GM19468 (cell line): ENCODE measurements around the gene CLMN.

Source experiments
- ATAC-seq: cut with Tn5 transposase; IDR thresholded peaks from one replicate; pipeline ENCODE4 v1.9.1; 2021; ENCODE audit warnings: mild to moderate bottlenecking, moderate library complexity, moderate number of reproducible peaks; ENCODE audit not compliant: unreplicated experiment; ENCODE audit errors: extremely low read depth

Gene CLMN

DNA sequence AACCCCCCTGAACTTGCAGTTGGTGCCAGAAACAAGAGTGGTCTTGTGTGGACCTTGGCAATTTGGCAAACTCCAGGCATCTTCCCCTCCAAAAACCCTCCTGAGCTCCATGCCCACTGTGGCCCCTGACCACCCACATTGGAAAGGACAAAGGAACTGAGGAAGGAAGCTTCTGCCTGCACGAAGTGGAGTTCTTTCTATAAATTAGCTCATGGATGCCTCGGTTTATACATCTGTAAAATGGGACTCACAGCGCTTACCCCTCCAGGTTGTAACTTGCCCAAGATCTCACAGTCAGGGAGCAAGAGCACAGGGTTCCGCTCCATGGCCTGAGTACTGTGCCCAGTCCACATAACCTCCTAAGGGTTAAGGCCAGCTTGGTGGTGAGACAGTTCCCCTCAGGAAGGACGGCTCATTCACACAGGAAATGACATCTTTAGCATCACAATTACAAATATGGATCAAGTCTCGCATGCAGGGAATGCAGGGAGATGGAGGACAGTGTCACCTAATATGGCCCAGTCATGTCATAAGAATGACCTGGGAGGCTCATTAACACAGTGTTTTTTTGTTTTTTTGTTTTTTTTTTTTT lies 66.6 kb downstream of the CLMN start:
- no peak for ATAC-seq

- no peak for ATAC-seq
These were observed 67.5 kb downstream of the CLMN start for GRCh38 chr14:95252219-95252618.

- ATAC-seq: no peak
These were observed 68.8 kb downstream of the CLMN start for GRCh38 chr14:95250936-95251335.

DNA sequence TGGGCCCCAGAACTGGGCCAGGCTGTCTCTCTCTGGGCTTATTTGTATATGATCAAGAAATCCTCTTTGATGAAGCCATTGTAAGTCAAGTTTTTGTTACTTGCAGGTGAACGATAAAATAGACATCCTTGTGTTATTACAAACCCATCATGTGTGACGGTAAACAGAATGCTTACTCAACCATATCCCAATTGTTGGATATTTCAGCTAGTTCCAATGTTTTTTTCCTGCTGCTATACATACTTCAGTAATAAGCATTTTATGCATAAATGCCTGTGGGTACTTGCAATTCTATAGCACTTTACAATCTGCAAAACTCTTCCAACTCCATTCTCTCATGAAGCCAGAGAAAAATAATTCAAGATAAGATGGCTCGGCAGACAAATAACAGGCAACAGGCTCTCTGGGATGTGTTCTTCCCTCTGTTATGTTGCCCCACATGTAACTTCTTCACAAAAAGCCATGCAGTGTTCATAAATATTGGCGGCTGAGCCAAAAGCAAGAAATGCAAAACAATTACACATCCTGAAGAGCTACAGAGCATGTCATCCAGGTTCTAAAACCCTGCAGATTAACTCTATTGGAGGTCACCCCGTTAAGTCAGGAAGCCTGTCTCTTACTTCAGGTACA lies 69.5 kb downstream of the CLMN start:
- no peak for ATAC-seq

DNA sequence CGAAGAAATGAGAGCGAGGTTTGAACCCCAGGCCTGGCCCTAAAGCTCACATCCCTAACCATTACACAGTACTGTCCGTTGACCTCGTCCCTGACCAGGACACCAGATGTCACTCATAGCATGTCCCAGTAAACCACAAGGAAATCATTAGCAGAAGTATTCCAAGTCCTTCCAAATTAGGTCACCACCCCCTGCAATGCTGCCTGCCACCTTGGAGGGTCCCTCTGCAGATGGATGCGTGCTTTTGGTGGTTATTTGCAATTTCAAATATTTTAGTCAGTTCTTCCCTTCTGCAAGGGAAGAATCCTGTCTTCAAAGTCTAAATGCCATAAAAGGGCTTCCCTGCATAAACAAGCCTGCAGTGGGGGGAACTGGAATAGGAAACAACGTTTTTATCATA lies 71.3 kb downstream of the CLMN start:
- no peak for ATAC-seq

DNA sequence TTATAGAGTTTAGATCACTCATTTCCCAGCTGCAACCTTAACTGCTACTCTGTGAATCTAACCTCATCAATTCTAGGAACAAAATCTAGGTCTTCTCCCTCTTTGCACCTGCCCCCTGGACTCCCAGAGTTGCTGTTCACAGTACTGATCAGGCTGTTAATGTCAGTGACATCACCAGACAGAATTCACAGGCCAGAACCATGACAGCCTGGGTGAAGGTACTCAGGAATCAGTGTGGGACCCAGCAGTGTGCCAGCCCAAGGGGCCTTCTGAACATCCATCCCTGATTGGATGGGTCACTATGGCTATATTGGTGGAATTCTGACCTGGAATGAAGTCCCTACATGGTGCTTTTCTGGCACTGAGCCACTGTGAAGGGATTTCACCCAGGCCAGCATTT lies 72.8 kb downstream of the CLMN start:
- no peak for ATAC-seq

GRCh38 chr14:95245334-95245733 lies 74.4 kb downstream of the CLMN start:
- no peak for ATAC-seq

DNA sequence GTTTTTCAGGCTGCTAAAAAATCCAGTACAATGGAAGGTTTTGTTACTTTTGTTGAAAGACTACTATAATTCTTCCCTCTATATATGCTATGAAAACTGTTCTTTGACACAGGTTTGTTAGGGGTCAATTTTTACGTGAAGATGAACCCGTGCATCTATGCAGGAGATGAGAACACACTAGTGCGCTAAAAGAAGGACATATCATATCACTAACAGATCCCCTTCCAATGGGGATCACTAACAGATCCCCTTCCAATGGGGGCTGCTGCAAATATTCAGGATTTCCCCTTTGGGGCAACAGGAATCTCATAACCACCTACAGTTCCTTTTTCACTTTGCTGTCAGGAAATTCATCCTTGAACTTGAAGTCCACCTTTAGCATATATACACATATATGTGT lies 75.1 kb downstream of the CLMN start:
- ATAC-seq: no peak

GRCh38 chr14:95242870-95243269 lies 76.8 kb downstream of the CLMN start:
- ATAC-seq: no peak

DNA sequence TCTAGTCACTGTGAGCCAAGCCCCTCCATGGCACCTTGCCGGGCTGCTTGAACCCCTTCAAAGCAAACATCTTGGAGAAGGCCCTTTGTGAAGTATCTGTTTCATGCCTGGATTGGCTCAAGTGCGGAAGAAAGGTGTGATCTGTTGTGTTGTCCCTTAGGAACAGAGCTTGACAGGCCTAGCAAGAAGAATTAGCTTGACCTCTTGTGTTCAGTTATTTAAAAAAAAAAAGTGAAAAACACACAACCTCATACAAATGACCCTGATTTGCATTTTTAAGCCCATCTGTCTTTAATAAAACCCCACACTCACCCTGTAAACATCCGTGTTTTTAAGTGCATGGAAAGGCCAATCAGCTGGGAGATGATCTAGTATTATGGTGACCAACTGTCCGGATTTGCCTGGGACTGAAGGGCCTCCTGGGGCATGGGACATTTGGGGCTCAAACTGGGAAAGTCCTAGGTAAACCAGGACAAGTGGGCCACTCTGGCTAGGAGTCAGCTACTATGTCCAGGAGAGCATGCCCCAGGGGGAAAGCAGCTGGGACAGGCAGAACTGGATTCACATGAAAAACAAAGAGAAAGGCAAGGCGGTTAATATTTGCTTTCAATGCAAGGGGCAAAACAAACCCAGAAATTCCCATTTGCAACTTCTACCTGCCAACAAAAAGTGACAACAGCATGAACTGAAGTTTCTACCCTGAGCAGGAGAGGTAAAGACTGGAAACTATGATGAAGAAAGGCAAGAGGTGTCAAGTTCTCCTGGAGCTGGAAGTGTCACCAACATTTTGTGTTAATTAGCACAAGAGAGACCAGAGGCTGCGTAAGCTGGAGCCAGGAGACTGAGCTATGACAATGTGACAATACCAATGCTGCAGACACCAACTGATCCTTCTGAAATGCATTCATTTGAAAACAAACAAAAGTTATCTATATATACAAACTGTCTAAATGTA lies 78.6 kb downstream of the CLMN start:
- no peak for ATAC-seq

DNA sequence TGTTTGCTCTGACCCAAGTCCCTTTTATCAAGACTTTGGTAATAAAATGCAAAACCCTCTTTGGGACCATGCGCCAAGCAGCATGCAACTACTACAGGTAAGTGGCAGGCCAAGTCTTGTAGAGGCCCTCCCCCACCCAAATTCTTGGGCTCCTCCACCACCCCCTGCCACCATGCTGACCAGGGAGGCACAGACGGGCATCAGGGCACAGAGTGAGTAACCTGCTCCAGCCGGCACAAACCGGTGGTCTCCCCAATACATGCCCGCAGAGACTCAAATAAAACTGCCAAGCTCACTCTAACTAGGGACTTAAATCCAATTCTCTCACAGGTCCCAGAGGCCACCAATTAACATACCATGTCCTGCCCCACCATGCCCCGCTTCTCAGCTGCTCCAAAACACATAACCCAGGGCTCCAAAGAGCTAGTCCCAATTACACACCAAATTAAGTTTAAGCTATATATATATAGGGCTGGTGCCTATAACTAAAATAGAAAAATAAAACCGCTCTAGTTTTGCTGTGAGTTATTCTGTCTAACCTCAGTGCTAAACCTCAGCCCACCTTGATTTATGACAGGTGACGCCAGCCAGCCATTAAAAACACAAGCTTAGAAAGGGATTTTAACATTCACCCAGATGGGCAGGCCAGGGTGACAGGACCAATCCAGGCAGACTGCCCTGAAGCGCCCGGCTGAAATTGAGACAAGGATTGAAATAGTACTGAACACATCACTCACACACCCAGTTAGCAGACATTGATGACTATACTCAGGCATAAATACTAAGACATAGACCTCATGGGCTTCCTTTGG lies 81.0 kb downstream of the CLMN start:
- ATAC-seq: no peak

DNA sequence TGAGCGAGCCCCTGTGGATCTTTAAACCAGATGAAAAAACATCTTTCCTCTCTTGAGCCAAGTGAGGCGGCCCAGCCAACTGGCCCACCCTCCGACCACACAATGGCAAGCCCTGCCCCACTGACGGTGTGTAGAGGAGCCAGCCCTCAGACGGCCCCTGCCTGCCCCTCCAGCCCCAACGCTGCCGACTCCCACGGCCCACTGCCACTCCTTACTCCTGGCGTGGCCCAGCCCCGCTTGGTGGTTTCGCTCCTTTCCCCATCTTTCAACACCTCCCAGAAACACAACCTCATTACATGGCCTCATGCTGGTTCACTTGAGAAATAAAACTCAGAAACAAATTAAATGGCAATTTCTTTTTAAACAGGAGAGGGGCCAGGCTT lies 81.8 kb downstream of the CLMN start:
- ATAC-seq: no peak

DNA sequence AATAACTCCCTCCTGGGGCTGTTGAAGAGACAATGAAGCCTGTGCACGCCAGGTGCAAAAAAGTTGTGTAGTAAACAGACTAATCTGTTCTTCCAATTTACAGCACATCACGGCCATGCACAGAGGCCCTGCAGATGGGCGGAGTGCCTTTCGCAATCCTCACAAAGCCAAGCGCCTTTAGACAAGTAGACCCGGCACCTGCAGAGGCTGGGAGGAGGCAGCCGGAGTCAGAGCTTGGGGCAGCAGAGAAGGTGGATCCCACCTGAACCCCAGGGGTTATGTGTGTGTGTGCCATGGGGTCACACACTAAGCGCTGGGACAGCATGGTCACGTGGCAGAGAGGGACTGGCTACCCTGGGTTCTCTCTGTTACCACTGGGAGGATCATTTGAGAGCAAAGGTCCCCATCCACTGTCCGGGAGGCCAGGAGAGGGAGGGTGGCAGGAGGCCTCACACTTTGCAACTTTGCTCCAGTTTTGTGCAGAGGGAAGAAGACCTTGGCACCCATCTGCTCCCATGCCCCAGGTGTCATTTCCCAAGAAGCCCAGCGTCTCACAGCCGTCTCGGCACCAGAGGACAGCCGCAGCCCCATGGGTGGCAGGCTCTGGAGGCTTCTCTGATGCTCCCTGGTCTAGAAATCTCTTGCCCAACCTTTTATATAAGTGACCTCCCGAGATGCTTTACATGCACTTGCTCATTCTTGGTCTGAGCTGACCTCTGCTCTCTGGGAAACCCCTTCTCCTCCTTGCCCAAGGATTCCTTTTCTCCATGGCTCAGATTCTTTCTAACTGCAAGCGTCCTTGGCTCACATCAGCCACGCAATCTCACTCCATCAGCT lies 82.4 kb downstream of the CLMN start:
- no peak for ATAC-seq

- ATAC-seq: no peak
These were observed 83.5 kb downstream of the CLMN start for GRCh38 chr14:95236221-95236620.

DNA sequence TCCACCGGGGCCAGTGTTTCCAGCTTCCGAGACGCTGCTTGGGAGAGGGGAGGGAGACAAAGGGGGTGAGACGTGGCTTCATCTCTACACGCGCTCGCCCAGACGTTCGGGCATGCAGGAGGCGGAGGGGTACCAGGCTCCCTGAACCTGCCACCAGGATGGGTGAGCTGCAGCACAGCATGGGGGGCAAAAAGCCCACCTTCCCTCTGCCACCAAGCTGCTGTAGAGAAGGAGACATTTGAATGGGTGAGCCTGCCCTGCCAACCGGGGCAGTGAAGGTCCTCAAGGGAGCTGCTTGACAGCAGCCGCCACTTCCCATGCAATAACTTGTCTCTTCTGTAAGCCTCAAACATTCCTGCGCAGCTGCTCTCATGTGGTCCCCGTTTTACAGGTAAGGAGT lies 83.9 kb downstream of the CLMN start:
- no peak for ATAC-seq

DNA sequence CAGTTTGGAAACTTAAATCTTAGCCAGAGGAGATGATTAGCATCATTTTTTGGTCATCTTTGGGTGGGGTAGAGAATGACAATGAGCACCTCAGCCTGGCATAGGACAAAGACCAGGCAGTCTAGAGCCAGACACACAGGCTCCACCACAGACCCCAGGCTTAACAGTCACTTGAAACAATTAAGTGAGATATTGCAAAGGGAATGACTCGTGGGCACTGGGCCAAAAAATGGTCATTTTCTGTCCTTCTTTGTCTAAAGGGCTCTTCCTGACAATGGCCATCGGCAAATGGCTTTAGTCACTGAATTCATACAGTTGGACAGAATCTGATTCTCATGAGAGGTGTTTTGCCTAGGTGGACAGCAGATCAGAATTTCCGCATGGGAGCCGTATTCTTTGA lies 84.4 kb downstream of the CLMN start:
- ATAC-seq: no peak

DNA sequence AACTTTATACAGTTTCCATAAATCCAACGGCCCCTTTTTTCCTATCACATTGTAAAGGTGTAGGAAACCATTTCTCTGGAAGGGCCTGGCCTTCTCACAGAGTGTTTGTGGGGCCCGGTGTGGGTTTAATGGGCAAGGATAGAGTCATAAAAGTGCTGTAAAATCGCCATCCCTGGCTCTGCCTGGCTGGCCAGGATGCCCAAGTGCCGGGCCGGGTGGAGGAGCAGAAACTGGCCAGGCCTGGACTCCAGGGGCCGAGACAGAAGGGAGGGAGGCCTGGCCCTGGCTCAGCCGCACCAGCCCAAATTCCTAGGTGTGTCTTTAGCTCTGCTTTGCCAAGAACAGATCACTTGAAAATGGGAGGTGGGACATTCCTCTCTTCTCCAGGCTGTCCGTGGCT lies 85.3 kb downstream of the CLMN start:
- ATAC-seq: no peak

DNA sequence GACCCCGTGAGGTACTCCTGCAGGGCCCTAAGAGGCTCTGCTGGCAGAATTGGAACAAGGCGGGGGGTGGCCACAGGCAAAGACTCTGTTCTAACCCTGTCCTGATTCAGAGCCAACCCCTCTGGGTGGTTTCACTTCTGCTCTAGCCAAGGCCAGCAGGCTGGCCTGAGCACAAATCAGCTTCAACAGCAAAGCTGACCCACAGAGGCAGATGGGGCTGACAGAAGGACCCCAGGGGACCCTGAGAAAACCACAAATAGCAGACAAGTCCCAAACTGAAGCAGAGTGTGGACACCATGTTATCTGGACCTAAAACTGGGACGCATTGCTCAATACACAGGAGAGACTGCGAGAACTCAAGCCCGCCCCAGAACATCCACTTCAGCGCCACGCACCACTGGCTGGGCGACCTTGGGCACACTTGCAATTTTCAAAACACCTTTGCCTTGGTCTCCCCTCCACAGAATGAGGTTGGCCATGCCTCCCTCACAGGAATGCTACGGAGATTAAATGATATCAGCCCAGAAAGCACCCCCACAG lies 85.9 kb downstream of the CLMN start:
- peak; percentile 95 for ATAC-seq

GRCh38 chr14:95232894-95233584 lies 86.7 kb downstream of the CLMN start:
- ATAC-seq: no peak
